ENCODE data around the gene NTN4.

NTN4 gene

GRCh38 chr12:95774311-95775045 is 16.1 kb downstream of the NTN4 start:
- no peak overlapping the region for H3K27ac ChIP-seq
- TF ChIP-seq CTCF (conservative IDR thresholded peaks at IDR 0.05): no peak

- H3K27ac ChIP-seq: no peak overlapping the region
- TF ChIP-seq CTCF (conservative IDR thresholded peaks at IDR 0.05): no peak
Observed at GRCh38 chr12:95773320-95773719, 17.2 kb downstream of the NTN4 start.

GRCh38 chr12:95767703-95768102 is 22.9 kb downstream of the NTN4 start:
- no peak overlapping the region for H3K27ac ChIP-seq
- TF ChIP-seq CTCF (conservative IDR thresholded peaks at IDR 0.05): no peak

GRCh38 chr12:95766356-95767019 is 24.1 kb downstream of the NTN4 start:
- no peak overlapping the region for H3K27ac ChIP-seq
- TF ChIP-seq CTCF (conservative IDR thresholded peaks at IDR 0.05): no peak

- no peak for TF ChIP-seq CTCF (conservative IDR thresholded peaks at IDR 0.05)
Observed at GRCh38 chr12:95764848-95765247, 25.7 kb downstream of the NTN4 start.

GRCh38 chr12:95763809-95764253 is 26.7 kb downstream of the NTN4 start:
- no peak overlapping the region for H3K27ac ChIP-seq
- TF ChIP-seq CTCF (conservative IDR thresholded peaks at IDR 0.05): no peak

More at GRCh38 chr12:95764848-95765247, 25.7 kb downstream of the NTN4 start:
- H3K27ac ChIP-seq: no peak overlapping the region

GRCh38 chr12:95762123-95762785 is 28.3 kb downstream of the NTN4 start:
- H3K27ac ChIP-seq: no peak overlapping the region
- no peak for TF ChIP-seq CTCF (conservative IDR thresholded peaks at IDR 0.05)
